GM08714 (cell line): ENCODE results near the gene HDAC9.

Source experiments
- H3K4me3 ChIP-seq: fragments of 200-500 bp; sonication (Bioruptor generic); 2 replicates; pipeline ENCODE4 v1.5.1; 2014; ENCODE audit warnings: mild to moderate bottlenecking, low read length, inconsistent platforms
- ZNF274 ChIP-seq: IDR thresholded peaks from 2 replicates; pipeline ENCODE4 v1.6.1; 2012; ENCODE audit warnings: mild to moderate bottlenecking, low read depth, low read length

The HDAC9 gene

DNA sequence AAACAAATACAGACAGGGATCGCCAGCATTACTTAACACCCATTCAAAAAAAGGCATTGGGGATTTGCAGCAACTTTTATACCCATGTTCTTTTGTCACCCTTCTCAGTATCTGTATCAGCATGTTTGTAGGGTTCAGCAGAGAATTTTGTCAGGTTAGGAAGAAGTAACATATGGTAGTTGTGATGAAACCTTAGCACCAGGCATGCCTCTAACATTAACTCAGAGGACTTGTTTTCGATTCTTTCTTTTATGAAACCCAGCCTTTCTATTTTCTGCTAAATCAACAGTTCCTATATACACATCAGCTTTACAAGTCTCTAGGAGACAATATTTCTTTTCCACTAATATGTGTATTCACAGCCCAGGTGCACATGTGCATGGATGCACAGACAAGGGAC, 22.4 kb upstream of the HDAC9 start:
- H3K4me3 ChIP-seq = no peak overlapping the region
- no peak for TF ChIP-seq ZNF274

DNA sequence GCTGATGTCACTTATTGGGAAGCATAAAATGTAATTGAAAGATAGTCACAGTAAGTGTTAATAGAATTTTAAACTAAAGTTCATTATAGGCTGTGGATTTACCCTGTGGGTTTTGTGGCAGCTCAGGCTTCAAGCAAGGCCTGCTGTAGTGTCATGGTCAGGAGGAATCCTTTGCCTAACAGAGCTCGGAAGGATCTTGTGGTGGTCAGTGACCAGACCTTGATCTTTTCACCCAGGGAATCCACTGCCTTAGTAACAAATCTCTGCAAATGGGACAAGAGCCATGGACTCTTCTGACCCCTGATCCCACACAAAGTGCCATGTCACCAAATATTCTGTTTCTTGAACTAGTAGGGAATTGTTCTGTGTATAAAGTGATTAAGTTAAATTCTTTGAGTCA, 20.6 kb upstream of the HDAC9 start:
- no peak overlapping the region for H3K4me3 ChIP-seq
- no peak for TF ChIP-seq ZNF274

DNA sequence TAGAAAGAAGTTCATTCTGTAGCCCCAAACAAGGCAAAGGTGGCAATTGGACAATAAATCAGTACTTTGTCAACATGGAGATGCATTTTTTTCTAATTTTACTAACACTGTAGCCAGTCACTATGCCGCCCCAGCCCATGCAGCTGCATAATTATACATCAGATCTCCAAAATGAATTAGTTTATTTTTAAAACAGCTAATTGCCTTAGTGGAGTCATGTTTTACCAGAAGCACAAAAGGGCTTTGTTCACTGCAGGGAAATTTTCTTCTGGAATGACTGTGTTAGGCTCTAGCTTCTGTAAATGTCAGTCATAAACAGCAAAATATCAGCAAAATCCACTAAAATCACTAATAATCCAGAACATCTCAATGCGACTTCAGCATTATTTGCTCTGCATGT, 20.1 kb upstream of the HDAC9 start:
- no peak for TF ChIP-seq ZNF274
- no peak overlapping the region for H3K4me3 ChIP-seq

DNA sequence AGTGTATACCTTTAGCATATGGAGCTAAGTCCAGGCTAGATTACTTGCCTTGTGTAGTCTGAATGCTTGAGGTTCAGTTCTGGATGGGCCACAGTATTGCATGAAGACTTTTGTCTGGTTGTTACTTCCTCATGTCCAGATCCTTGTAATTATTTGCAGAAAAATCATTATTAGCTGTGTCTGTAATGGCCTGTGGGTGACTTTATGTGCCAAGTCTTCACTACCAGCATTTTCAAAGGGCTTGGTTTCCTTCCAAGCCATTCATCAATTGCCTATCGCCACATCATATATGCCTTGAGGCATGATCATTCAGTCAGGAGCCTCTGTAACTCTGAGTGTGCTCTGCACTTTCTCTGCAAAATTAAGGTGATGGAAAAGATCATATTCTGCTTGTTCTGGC, 13.8 kb upstream of the HDAC9 start:
- TF ChIP-seq ZNF274 = no peak
- H3K4me3 ChIP-seq = no peak overlapping the region

DNA sequence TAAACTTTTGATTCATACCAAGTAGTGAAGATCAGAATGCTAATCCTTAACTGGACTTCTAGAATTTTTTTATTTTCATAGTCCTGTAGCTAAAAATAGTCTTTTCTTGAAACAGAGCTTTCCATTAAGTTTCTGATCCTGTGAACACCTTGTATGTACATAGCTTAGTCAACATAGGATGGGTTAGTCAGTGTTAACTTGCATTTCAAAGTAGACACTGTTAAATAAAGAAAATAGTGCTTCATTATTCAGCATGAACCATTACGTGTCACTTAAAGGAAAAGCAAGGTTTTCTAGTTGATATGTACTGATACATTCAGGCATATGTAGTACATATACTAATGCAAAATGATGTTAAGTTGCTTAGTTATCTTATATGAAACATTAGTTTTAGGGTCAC, 7.5 kb upstream of the HDAC9 start:
- H3K4me3 ChIP-seq = no peak overlapping the region

DNA sequence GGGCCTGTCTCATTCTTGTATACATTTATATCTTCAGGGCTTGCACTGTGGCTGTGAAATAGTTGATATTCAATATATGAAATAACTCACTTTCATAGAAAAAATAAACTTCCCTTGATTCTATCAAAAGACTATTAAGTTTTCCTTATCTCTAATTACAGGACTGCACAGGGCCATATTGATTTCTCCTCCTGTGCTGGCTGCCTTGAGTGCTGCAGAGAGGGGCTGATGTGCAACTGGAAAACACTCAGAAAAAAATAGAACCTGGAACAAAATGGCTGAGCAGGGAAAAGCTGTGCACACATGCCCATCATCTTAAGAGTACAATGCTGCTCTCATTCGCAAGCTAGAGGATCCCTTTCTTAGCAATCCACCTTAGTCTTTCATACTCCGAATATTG, 5.9 kb upstream of the HDAC9 start:
- H3K4me3 ChIP-seq = no peak overlapping the region
- TF ChIP-seq ZNF274 = no peak

More for the DNA sequence above, 7.5 kb upstream of the HDAC9 start:
- TF ChIP-seq ZNF274 = no peak

DNA sequence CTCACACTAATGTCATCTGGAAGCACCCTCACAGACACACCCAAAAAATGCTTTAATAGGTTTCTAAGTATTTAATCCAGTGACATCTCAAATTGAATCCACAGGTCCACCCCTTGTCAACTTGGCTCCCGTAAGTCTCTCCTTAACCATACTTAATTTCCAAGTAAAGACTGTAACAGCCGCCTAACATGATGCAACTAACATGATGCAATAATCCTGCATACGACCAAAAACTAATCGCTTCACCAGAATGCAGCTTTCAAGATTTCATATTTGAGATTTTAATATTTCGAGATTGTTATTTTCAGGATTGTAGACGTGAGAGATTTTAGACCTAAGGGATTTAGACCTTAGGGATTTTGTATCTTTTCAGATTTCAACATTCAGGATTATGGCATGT, 3.7 kb upstream of the HDAC9 start:
- H3K4me3 ChIP-seq = no peak overlapping the region

DNA sequence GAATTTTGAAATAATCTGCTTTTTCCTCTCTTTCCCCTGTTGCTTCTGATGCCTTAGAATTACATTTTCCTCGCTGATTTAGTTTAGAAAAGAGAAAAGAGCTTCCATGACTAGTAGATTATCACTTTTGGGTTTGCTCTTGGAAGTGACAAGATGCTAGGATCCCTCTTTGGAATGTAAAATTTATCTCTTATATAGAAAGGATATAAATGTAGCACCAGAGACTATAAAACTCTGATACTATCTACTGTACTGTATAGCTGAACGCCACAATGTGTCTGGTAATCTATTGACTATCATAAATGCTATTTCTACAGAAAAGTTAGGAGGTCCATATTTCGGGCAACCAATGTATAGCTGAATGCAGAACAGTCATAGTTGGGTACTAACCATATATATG, 1.1 kb upstream of the HDAC9 start:
- TF ChIP-seq ZNF274 = no peak
- H3K4me3 ChIP-seq = no peak overlapping the region

More for the DNA sequence above, 3.7 kb upstream of the HDAC9 start:
- no peak for TF ChIP-seq ZNF274

DNA sequence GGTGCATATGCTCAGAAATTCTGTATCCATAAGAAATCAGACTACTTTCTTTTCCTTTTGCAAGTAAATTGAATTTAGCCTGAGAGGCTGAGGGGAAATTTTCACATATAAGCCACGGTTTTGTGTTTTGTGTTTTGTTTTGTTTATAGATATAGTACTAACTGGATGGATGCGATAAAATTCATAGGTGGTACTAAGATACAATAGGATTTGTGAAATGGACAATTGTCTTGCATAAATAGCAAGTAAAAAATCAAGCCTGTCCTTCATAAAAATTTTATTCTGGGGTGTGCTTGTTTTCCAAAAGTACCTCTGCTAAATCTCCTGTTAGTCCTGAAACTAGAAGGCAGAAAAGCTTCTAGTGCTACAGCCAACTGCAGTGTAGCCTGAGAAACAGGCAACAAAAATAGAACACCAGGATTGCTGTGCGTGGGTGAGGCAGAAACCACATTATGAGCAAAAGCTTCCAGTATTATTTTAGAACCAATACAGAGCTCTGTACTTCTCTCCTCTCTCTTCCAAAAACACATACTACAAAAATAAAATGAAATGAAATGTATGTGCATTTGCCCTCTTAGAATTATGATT, 634 bp upstream of the HDAC9 start:
- peak overlapping the region; percentile 86 for H3K4me3 ChIP-seq
- no peak for TF ChIP-seq ZNF274

DNA sequence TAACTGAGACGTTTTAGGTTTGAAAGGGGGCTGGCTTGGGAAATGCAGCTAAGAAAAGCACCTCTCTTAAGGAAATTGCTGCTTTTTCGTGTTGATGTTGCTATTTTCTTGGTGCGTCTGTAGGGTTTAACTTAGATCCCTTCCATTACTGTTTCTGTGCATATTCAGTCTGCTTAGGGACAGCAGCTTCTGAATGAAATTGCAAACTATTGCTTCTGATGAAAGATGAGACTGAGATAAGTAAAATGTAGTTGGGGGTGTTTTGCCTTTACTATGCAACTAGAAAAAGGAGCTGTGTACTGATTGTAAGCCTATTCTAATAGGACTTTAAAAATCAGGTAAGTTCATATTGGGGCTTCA, 772 bp downstream of the HDAC9 start:
- H3K4me3 ChIP-seq = peak overlapping the region; percentile 86

DNA sequence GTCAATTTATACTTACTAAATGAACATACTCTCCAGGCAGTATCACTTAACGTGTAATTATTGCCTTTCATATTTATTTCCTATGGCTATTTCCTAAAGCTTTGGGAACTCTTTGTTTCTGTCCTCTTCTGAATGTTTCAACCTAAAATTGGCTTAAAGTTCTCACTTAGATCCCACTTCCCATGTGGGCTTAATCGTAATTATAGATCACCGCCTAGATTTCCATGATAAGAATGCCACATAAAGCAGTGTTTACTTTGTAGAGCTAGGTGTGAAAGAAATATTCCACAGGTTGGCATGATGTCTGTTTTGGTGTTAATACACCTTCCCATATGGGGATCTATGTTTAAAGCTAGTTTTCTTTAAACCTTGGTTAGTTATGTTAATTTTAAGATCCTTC, 1.5 kb downstream of the HDAC9 start:
- TF ChIP-seq ZNF274 = no peak
- peak overlapping the region; percentile 86; the same call in 1 of the 2 replicates for H3K4me3 ChIP-seq

More for the DNA sequence above, 772 bp downstream of the HDAC9 start:
- TF ChIP-seq ZNF274 = no peak

DNA sequence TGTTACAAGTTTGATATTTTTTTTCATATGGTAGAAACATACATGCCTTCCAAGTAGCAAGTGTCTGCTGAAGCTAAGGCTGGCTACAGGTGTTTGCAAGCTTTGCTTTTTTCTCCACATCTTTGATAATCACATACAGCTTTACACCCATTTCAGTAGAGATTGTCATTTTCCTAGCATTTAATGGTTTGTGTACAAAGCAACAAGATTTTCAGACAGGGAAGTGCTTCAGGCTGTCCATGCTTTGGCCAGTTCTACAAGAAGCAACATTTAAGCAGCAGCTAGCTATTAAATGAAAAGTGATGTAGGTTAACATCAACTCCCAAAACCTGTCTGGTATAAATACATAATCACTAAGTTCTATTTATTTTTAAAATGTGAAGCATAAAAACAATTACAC, 2.3 kb downstream of the HDAC9 start:
- no peak for TF ChIP-seq ZNF274
- peak overlapping the region; percentile 86; the same call in 1 of the 2 replicates for H3K4me3 ChIP-seq

DNA sequence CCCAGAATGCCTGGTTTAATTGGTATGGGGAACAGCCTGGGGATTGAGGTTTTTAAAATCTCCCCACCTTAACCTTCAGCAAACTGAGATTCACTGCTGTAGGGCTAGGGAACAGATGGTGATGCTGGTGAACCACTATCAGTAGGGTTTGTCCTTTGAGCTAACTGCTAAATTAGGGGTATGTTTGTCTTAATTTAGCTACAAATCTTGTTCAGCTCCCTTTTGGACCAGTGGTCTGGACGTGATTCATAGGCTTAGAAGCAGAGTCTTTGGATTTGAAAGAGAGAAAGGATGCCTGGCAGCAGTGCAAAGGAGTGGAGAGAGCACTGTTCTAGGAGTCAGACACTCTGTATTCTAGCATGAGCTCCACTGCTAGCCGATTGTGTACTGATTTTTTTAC, 2.8 kb downstream of the HDAC9 start:
- peak overlapping the region; percentile 86 for H3K4me3 ChIP-seq
- TF ChIP-seq ZNF274 = no peak

DNA sequence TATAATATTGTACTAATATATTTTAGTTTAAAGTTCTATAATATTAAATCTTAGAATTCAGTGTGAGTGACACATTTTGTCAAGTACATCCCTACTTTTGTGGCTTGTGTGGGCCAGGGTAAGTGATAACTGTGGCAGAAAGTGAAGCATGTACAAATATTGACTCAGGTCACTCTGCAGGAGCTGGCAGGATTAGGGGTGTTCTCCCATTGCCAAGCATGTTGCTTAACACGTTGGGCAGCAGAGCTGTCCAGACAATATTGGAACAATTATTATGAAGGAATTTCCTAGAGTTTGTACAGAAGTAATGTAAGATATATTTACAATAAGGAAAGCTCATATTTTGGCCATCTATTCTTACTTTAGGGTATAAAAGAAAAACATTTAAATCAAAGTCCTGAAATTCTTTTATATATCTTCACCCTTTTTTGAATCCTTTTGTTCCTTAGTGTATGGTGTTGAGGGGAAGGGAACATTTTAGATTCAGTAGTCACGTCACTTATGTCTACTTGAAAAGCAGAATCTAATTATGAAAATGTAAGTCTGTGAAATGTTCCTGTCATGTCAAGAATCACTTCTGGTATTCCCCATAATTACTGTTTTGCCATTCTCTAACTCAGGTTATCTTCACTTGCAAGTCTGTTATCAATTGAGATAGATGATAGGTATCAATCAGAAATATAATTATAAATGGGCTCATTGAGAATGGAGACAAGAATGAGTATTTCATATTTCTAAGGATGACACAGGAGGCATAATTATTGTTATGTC, 4.0 kb downstream of the HDAC9 start:
- peak overlapping the region; percentile 48; the same call in 1 of the 2 replicates for H3K4me3 ChIP-seq
- TF ChIP-seq ZNF274 = no peak

DNA sequence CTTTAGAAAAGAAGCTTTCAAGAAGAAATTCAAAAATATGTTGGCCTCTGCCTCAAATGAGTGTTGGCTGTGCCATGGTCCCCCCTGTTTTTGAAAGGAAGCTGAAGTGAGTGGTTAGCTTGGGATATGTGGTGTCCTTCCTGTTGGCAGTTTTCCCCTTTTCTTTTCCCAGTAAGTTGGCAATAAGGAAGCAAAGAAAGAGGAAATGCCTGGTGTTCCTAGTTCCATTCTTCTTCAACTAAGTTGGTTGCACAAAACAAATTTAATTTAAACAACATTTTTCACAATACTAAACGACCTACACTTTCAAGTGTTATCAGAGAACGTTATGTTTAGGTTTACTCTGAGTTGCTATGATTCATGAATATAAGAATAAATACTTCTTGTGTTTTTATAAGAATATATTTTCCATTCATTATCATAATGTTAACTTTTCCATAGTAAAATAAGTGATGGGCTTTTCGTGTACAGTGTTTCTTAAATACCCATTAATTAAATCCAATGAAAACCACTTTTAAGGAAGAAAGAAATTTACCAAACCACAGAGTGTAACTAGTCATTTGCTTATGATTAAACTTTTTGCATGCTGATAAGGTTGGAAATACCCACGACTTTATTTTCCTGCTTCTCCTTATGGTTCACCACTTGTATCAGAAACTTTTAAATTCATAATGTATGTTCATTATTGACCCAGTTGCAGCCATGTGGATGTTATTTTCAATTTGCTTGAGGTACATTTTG, 7.7 kb downstream of the HDAC9 start:
- no peak overlapping the region for H3K4me3 ChIP-seq
- no peak for TF ChIP-seq ZNF274
